Keratinocyte (primary cell): ENCODE results near the gene KRTAP5-8.
"Not testable (repeated sequence)": the region's sequence is repeated elsewhere in the genome, so short reads cannot be mapped to it uniquely, and the experiment has no call there.

Experiments
- EZH2 ChIP-seq: IDR thresholded peaks from one replicate; pipeline ENCODE4 v1.6.1; 2012; ENCODE audit warnings: inconsistent platforms, mild to moderate bottlenecking, low read length, moderate library complexity
- TF ChIP-seq, protein P1 (sequence below), 3 experiments: IDR thresholded peaks in 1 of 3; conservative IDR thresholded peaks in 1 of 3; optimal IDR thresholded peaks in 1 of 3; 2 replicates in 2 of 3; 3 replicates in 1 of 3; pipeline versions ENCODE3 to v1.5.1; 2011; ENCODE audit warnings: low read length in 3 of 3, mild to moderate bottlenecking in 3 of 3, moderate library complexity in 2 of 3, control low read depth in 1 of 3, inconsistent platforms in 1 of 3; ENCODE audit not compliant: insufficient read depth in 2 of 3; ENCODE audit errors: extremely low read depth in 1 of 3

- TF ChIP-seq, protein P1, sequence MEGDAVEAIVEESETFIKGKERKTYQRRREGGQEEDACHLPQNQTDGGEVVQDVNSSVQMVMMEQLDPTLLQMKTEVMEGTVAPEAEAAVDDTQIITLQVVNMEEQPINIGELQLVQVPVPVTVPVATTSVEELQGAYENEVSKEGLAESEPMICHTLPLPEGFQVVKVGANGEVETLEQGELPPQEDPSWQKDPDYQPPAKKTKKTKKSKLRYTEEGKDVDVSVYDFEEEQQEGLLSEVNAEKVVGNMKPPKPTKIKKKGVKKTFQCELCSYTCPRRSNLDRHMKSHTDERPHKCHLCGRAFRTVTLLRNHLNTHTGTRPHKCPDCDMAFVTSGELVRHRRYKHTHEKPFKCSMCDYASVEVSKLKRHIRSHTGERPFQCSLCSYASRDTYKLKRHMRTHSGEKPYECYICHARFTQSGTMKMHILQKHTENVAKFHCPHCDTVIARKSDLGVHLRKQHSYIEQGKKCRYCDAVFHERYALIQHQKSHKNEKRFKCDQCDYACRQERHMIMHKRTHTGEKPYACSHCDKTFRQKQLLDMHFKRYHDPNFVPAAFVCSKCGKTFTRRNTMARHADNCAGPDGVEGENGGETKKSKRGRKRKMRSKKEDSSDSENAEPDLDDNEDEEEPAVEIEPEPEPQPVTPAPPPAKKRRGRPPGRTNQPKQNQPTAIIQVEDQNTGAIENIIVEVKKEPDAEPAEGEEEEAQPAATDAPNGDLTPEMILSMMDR (optimal IDR thresholded peaks at IDR 0.05 in 1 of 3, IDR thresholded peaks at IDR 0.05 in 1 of 3, conservative IDR thresholded peaks at IDR 0.05 in 1 of 3; ENCODE audit: extremely low read depth in 1 of 3, insufficient read depth in 2 of 3, low read length in 3 of 3): not testable (repeated sequence)
- not testable (repeated sequence) for TF ChIP-seq EZH2
Observed at GRCh38 chr11:71582969-71583368, 45.1 kb downstream of the KRTAP5-8 start.
